ENCODE results near the gene MMP24.
"Not testable (repeated sequence)": the region's sequence is repeated elsewhere in the genome, so short reads cannot be mapped to it uniquely, and the experiment has no call there.

MMP24 gene

GRCh38 chr20:35187584-35188190, 38.8 kb upstream of the MMP24 start:
- H3K27ac ChIP-seq = no peak overlapping the region

GRCh38 chr20:35189223-35189622, 37.3 kb upstream of the MMP24 start:
- not testable (repeated sequence) for DNase-seq; H3K4me3 ChIP-seq (ENCODE audit: low read depth, low read length); H3K9me3 ChIP-seq (ENCODE audit: severe bottlenecking); H3K27ac ChIP-seq; H3K36me3 ChIP-seq; H3K27me3 ChIP-seq (ENCODE audit: insufficient read depth, low read depth, severe bottlenecking)

More at GRCh38 chr20:35187584-35188190, 38.8 kb upstream of the MMP24 start:
- no peaks in the 10 kb centered on the region for H3K27me3 ChIP-seq (ENCODE audit: insufficient read depth, low read depth, severe bottlenecking)
- TF ChIP-seq CTCF (IDR thresholded peaks at IDR 0.05; ENCODE audit: low read depth, low read length) = no peak
- H3K4me3 ChIP-seq (ENCODE audit: low read depth, low read length) = no peak overlapping the region
- DNase-seq = no peak
- H3K36me3 ChIP-seq = no peaks in the 10 kb centered on the region
- peaks cover 5% of the 10 kb centered on the region for H3K9me3 ChIP-seq (ENCODE audit: severe bottlenecking)

GRCh38 chr20:35190556-35190955, 35.9 kb upstream of the MMP24 start:
- no peak for DNase-seq
- no peak for TF ChIP-seq CTCF (IDR thresholded peaks at IDR 0.05; ENCODE audit: low read depth, low read length)
- Histone ChIP-seq H3K4me3 (ENCODE audit: low read depth, low read length) (no peak overlapping the region), H3K27me3 (ENCODE audit: insufficient read depth, low read depth, severe bottlenecking) (no peaks in the 10 kb centered on the region), H3K27ac (no peak overlapping the region), H3K9me3 (ENCODE audit: severe bottlenecking) (peaks cover 2% of the 10 kb centered on the region), H3K36me3 (no peaks in the 10 kb centered on the region)

GRCh38 chr20:35191419-35192117, 34.9 kb upstream of the MMP24 start:
- DNase-seq = no peak
- Histone ChIP-seq H3K27me3 (ENCODE audit: insufficient read depth, low read depth, severe bottlenecking) (no peaks in the 10 kb centered on the region), H3K27ac (no peak overlapping the region), H3K9me3 (ENCODE audit: severe bottlenecking) (peaks cover 7% of the 10 kb centered on the region), H3K36me3 (no peaks in the 10 kb centered on the region), H3K4me3 (ENCODE audit: low read depth, low read length) (no peak overlapping the region)
- no peak for TF ChIP-seq CTCF (IDR thresholded peaks at IDR 0.05; ENCODE audit: low read depth, low read length)

DNA sequence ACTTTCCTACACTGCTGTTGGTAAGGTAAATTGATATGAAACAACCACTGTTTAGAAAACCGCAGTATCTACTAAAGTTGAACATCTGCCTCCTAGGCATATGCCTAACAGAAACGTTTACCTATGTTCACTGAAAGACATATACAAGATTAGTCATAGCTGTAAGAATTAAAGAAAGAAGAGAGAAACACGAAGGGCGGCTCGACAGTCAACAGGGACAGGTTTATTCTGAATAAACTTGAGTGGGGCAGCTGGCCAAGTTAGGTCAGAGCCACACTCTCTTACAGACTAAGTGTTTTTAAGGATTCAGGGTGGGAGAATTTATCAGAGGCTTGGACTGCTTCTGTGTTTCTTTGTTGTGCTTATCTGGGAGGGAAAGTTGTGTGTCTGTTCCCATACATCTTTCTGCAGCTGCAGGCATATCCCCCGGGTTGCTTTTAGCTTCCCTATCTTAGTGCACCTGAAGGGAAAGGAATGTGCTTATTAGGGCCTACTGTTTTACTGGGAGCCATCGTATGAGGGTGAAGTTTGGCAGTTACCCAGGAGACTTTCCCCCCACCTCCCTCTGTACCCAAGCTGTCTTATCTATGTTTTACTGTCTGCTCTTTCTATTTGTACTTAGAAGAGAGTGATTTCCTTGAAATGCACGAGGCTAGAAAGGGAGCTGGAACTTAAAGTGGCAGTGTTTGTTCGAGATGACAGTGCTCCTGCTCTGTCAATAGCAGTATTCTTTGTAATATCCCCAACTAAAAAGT, 34.2 kb upstream of the MMP24 start:
- no peak for DNase-seq
- no peaks in the 10 kb centered on the region for H3K36me3 ChIP-seq
- peaks cover 14% of the 10 kb centered on the region for H3K9me3 ChIP-seq (ENCODE audit: severe bottlenecking)
- no peak for TF ChIP-seq CTCF (IDR thresholded peaks at IDR 0.05; ENCODE audit: low read depth, low read length)
- no peaks in the 10 kb centered on the region for H3K27me3 ChIP-seq (ENCODE audit: insufficient read depth, low read depth, severe bottlenecking)
- H3K4me3 ChIP-seq (ENCODE audit: low read depth, low read length) = no peak overlapping the region
- no peak overlapping the region for H3K27ac ChIP-seq

DNA sequence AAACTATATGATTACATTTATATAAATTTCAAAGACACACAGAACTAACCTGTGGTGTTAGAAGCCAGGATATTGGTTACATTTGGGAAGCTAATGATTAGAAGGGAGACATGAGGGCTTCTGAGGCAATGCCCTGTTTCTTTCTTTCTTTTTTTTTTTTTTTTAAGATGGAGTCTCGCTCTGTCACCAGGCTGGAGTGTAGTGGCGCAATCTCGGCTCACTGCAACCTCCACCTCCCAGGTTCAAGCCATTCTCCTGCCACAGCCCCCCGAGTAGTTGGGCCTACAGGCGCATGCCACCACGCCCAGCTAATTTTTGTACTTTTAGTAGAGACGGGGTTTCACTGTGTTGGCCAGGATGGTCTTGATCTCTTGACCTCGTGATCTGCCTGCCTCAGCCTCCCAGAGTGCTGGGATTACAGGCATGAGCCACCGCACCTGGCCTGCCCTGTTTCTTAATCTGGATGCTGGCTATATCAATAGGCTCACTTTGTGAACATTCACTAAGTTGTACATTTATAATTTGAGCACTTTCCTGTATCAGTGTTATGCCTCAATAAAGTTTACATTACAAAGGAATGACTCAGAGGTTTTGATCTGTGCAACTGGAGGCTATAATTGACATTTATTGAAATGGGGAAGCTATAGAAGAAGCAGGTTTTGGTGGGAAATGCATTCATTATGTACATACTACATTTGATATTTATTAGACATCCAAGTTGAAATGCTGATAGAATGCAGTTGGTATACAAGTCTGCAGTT, 33.3 kb upstream of the MMP24 start:
- H3K27ac ChIP-seq; H3K4me3 ChIP-seq (ENCODE audit: low read depth, low read length); H3K36me3 ChIP-seq; DNase-seq; H3K27me3 ChIP-seq (ENCODE audit: insufficient read depth, low read depth, severe bottlenecking): not testable (repeated sequence)
- H3K9me3 ChIP-seq (ENCODE audit: severe bottlenecking) = peaks cover 17% of the 10 kb centered on the region
